Progenitor cell of endocrine pancreas (in vitro differentiated cells): ENCODE data around the gene MOB3B. TPM values are rescaled to one million over a fixed set of nuclear protein-coding genes. Genes with fewer than 3 reads are reported as not detected.
A peak's percentile ranks its signal among the peaks of the same experiment; 100 is the strongest.

Source experiments
- DNase-seq: peaks from one replicate; pipeline ENCODE4 v3.0.0; 2021; ENCODE audit warnings: low spot score; ENCODE audit not compliant: unreplicated experiment
- H3K27ac Mint-ChIP-seq: 2 replicates; pipeline ENCODE4 v1.8.0; 2021; ENCODE audit warnings: mild to moderate bottlenecking, moderate library complexity, mixed read lengths
- H3K27me3 Mint-ChIP-seq: 2 replicates; pipeline ENCODE4 v1.8.0; 2021; ENCODE audit warnings: mixed read lengths
- H3K36me3 Mint-ChIP-seq: 2 replicates; pipeline ENCODE4 v1.8.0; 2022; ENCODE audit warnings: mixed read lengths; ENCODE audit not compliant: insufficient read depth
- H3K4me1 Mint-ChIP-seq: 2 replicates; pipeline ENCODE4 v1.8.0; 2021; ENCODE audit warnings: low read depth, mixed read lengths
- H3K4me3 Mint-ChIP-seq: 2 replicates; pipeline ENCODE4 v1.8.0; 2021; ENCODE audit warnings: low read depth, mild to moderate bottlenecking, moderate library complexity, mixed read lengths
- H3K9me3 Mint-ChIP-seq: 2 replicates; pipeline ENCODE4 v1.8.0; 2021; ENCODE audit warnings: low read depth, mixed read lengths
- total RNA-seq: library from RNA; stranded (reverse); gene quantifications from 2 replicates; pipeline ENCODE4 v1.2.1, GENCODE V29; 2021
- TF ChIP-seq, protein P1 (sequence below): fragments of 200-600 bp; sonication (generic); IDR thresholded peaks from one replicate; pipeline ENCODE4 v1.5.0; 2021; ENCODE audit warnings: antibody characterized with exemption, mild to moderate bottlenecking; ENCODE audit not compliant: unreplicated experiment

Gene MOB3B
- total RNA-seq, 1 donor from 2014 or later, result 15.4 TPM

- Mint-ChIP-seq H3K4me1 (peaks cover 4% of the 10 kb centered on the region), H3K9me3 (no peaks in the 10 kb centered on the region), H3K27ac (no peak overlapping the region), H3K36me3 (peaks cover 6% of the 10 kb centered on the region), H3K4me3 (no peak overlapping the region), H3K27me3 (no peaks in the 10 kb centered on the region)
- DNase-seq, result no peak
- TF ChIP-seq, protein P1, sequence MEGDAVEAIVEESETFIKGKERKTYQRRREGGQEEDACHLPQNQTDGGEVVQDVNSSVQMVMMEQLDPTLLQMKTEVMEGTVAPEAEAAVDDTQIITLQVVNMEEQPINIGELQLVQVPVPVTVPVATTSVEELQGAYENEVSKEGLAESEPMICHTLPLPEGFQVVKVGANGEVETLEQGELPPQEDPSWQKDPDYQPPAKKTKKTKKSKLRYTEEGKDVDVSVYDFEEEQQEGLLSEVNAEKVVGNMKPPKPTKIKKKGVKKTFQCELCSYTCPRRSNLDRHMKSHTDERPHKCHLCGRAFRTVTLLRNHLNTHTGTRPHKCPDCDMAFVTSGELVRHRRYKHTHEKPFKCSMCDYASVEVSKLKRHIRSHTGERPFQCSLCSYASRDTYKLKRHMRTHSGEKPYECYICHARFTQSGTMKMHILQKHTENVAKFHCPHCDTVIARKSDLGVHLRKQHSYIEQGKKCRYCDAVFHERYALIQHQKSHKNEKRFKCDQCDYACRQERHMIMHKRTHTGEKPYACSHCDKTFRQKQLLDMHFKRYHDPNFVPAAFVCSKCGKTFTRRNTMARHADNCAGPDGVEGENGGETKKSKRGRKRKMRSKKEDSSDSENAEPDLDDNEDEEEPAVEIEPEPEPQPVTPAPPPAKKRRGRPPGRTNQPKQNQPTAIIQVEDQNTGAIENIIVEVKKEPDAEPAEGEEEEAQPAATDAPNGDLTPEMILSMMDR, result no peak
Observed at GRCh38 chr9:27347889-27348288, 181.7 kb downstream of the MOB3B start.

DNA sequence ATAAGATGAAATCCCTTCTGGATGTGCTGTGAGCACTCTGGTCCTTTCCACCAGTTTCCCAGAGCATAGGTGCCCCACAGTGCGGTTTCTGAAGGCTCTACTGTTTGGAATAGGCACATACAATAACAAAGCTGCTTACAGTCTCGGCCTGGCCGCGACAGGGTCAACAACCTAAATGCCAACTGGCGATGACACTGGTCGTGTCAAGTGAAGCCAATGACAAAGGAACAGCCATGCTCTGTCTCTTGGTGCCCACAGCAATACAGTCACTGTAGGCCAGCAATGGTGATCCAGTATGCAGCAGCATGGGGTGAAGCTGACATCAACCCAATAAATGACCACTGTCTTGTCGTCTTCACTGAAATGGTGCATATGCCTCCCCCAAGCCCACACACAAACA lies 184.8 kb downstream of the MOB3B start:
- H3K36me3 Mint-ChIP-seq, result peaks cover 10% of the 10 kb centered on the region
- H3K27ac Mint-ChIP-seq, result no peak overlapping the region
- H3K27me3 Mint-ChIP-seq, result no peaks in the 10 kb centered on the region
- TF ChIP-seq, protein P1, result no peak
- DNase-seq, result no peak
- peaks cover 6% of the 10 kb centered on the region for H3K4me1 Mint-ChIP-seq
- H3K4me3 Mint-ChIP-seq, result no peak overlapping the region
- H3K9me3 Mint-ChIP-seq, result no peaks in the 10 kb centered on the region

- no peak for DNase-seq
- TF ChIP-seq, protein P1, result no peak
- no peaks in the 10 kb centered on the region for H3K9me3 Mint-ChIP-seq
- no peak overlapping the region for H3K27ac Mint-ChIP-seq
- H3K4me1 Mint-ChIP-seq, result peaks cover 6% of the 10 kb centered on the region
- peaks cover 5% of the 10 kb centered on the region for H3K36me3 Mint-ChIP-seq
- no peak overlapping the region for H3K4me3 Mint-ChIP-seq
- H3K27me3 Mint-ChIP-seq, result no peaks in the 10 kb centered on the region
Observed at GRCh38 chr9:27341545-27342294, 187.9 kb downstream of the MOB3B start.

- TF ChIP-seq, protein P1, result no peak
- Mint-ChIP-seq H3K9me3 (no peaks in the 10 kb centered on the region), H3K27ac (no peak overlapping the region), H3K4me3 (no peak overlapping the region), H3K36me3 (peaks cover 5% of the 10 kb centered on the region), H3K27me3 (no peaks in the 10 kb centered on the region), H3K4me1 (peaks cover 6% of the 10 kb centered on the region)
- DNase-seq, result no peak
Observed at GRCh38 chr9:27340961-27341511, 188.6 kb downstream of the MOB3B start.

DNA sequence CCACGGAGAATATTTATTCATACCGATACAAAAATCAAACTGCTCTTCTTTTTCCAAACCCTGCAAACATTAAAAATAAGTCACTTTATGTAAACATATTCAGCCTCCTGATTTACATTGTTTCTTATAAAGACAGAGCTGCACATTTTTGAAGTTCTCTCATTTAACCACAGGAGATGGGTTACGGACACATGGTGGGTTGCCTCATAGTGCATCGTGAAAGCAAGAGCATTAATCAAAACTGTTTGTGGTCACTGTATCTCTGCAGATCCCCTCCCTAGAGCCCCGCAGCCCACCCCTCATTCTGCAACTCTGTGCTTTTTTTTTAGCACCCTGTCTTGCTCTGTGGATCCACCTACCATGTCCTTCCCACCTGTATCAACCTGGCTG lies 189.3 kb downstream of the MOB3B start:
- Mint-ChIP-seq H3K4me1 (peaks cover 6% of the 10 kb centered on the region), H3K27me3 (no peaks in the 10 kb centered on the region), H3K9me3 (no peaks in the 10 kb centered on the region), H3K4me3 (no peak overlapping the region), H3K27ac (peak overlapping the region; percentile 57), H3K36me3 (peaks cover 5% of the 10 kb centered on the region)
- TF ChIP-seq, protein P1, result no peak
- no peak for DNase-seq
